Testis (tissue), 2 donors: Measurements from ENCODE around the gene LDHB.
A peak's percentile ranks its signal among the peaks of the same experiment; 100 is the strongest.

Experiments
- CTCF ChIP-seq, 3 experiments: fragments of 450-650 bp in 2 of 3; fragments of 200-600 bp in 1 of 3; sonication (generic) in 1 of 3; IDR thresholded peaks; one replicate each; pipeline ENCODE4 v1.5.1; 2016 to 2019; ENCODE audit warnings: antibody characterized with exemption in 3 of 3, mild to moderate bottlenecking in 2 of 3, moderate library complexity in 1 of 3
- POLR2A ChIP-seq: fragments of 450-650 bp; IDR thresholded peaks from one replicate; pipeline ENCODE4 v1.6.1; 2017; ENCODE audit warnings: antibody characterized with exemption, mild to moderate bottlenecking, moderate library complexity

- TF ChIP-seq CTCF (IDR thresholded peaks at IDR 0.05): no peak
- TF ChIP-seq POLR2A: peak; percentile 19
Observed at GRCh38 chr12:21662122-21662792, 4.6 kb upstream of the LDHB start.
